Endometrial microvascular endothelial cells (primary cell): ENCODE measurements around the gene ZNF571. TPM values are rescaled to one million over a fixed set of nuclear protein-coding genes. Genes with fewer than 3 reads are reported as not detected.

ENCODE experiments used
- in situ Hi-C: cut with HindIII; loops from 2 replicates; pipeline ENCODE4 v1.10.0; 2017; ENCODE audit warnings: low sequenced_read_pairs, low pct_unique_long_range_greater_than_20kb; ENCODE audit errors: inconsistent ontology term
- total RNA-seq: library from RNA; depleted of rRNA; stranded (reverse); fragments of >200 nt; gene quantifications from one replicate; pipeline ENCODE4 v1.2.3, GENCODE V29; 2015; ENCODE audit errors: inconsistent ontology term

Gene ZNF571
- 0.84 TPM for total RNA-seq

GRCh38 chr19:37594304-37594981 lies at the start of gene ZNF571, which contains the start of gene ZNF540:
Gene ZNF571, minus strand, starts transcription at chr19:37594792. Its CDS starts 8,116 bp downstream, at chr19:37586676.
Gene ZNF540, plus strand, starts transcription at chr19:37594876. Its CDS starts 3,572 bp downstream, at chr19:37598448.
- in situ Hi-C loops, result no loop called here

- in situ Hi-C loops, result no loop called here
Measured at GRCh38 chr19:37635076-37636056, 40.8 kb upstream of the ZNF571 start.

- in situ Hi-C loops, result no loop called here
Measured at GRCh38 chr19:37594982-37595382, 390 bp upstream of the ZNF571 start.

- in situ Hi-C loops, result no loop called here
Measured at GRCh38 chr19:37593996-37594303, 642 bp downstream of the ZNF571 start.

- in situ Hi-C loops, result no loop called here
Measured at GRCh38 chr19:37583340-37583739, 11.3 kb downstream of the ZNF571 start.

- in situ Hi-C loops, result no loop called here
Measured at GRCh38 chr19:37572203-37572602, 22.4 kb downstream of the ZNF571 start.

- in situ Hi-C loops, result no loop called here
Measured at GRCh38 chr19:37565370-37565669, 29.3 kb downstream of the ZNF571 start.

- in situ Hi-C loops, result no loop called here
Measured at GRCh38 chr19:37564624-37565369, 29.8 kb downstream of the ZNF571 start.

GRCh38 chr19:37563518-37563917 lies 31.1 kb downstream of the ZNF571 start:
- in situ Hi-C loops, result no loop called here

- in situ Hi-C loops, result no loop called here
Measured at GRCh38 chr19:37551129-37551993, 43.2 kb downstream of the ZNF571 start.

- in situ Hi-C loops, result no loop called here
Measured at GRCh38 chr19:37537391-37537947, 57.1 kb downstream of the ZNF571 start.

GRCh38 chr19:37519890-37520289 lies 74.7 kb downstream of the ZNF571 start:
- in situ Hi-C loops, result no loop called here

Other genes with a start within 250 kb of the ZNF571 start
- gene ZNF527, start 223.7 kb downstream of the ZNF571 start, total RNA-seq, result 2.6 TPM
- gene ZNF569, start 127.3 kb downstream of the ZNF571 start, total RNA-seq, result 4.4 TPM
- 1.2 TPM for gene ZNF570, start 125.4 kb downstream of the ZNF571 start, total RNA-seq
- gene ZNF793, start 87.9 kb downstream of the ZNF571 start, total RNA-seq, result not detected
- gene ZNF540, start 84 bp upstream of the ZNF571 start, total RNA-seq, result not detected
- 4.9 TPM for gene ZFP30, start 60.7 kb upstream of the ZNF571 start, total RNA-seq
- gene ZNF607, start 125.0 kb upstream of the ZNF571 start, total RNA-seq, result 1.7 TPM
- 1.8 TPM for gene ZNF573, start 184.8 kb upstream of the ZNF571 start, total RNA-seq